Measurements from ENCODE around the gene PCDHGB7. TPM values are rescaled to one million over a fixed set of nuclear protein-coding genes. Genes with fewer than 3 reads are reported as not detected.
"Not testable (repeated sequence)": the region's sequence is repeated elsewhere in the genome, so short reads cannot be mapped to it uniquely, and the experiment has no call there.

Gene PCDHGB7
- total RNA-seq (2021; fragmentation: NEBNext Ultra II Directional; extraction: Animal tissue kit (Norgen Biotek cat#: 25700)): 10 to 100 TPM in 2 of 6 experiments, 1 to 10 TPM in 4; 5.8 to 21.7 (median 6.8) TPM
- long read RNA-seq: 0 reads

DNA sequence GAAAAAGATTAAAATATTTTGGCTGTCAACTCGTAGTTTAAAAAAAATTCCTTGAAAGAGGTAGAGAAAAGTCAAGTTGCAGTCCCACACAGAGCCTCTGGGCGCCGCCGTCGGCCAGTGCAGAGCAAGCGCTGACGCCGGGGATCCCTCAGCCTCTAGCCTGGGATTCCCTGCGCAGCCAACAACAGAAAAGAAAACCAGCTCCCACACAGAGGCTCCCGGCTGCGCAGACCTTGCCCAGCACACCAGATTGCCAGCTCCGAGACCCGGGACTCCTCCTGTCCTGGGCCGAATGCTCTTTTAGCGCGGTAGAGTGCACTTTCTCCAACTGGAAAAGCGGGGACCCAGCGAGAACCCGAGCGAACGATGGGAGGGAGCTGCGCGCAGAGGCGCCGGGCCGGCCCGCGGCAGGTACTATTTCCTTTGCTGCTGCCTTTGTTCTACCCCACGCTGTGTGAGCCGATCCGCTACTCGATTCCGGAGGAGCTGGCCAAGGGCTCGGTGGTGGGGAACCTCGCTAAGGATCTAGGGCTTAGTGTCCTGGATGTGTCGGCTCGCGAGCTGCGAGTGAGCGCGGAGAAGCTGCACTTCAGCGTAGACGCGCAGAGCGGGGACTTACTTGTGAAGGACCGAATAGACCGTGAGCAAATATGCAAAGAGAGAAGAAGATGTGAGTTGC is at the start of gene PCDHGB7:
TSS of gene PCDHGB7 (plus strand) at position 184 of the 679 bp plus-strand sequence. CDS start at position 367, 183 bp downstream.
- H3K4me1 Mint-ChIP-seq (ENCODE audit: low read depth): peaks cover 25% of the 10 kb centered on the region
- peak within 1 kb of the TSS; percentile 90 for H3K4me3 Mint-ChIP-seq
- H3K9me3 Mint-ChIP-seq: peaks cover 50% of the 10 kb centered on the region
- H3K27me3 Mint-ChIP-seq (ENCODE audit: insufficient read depth): not testable (repeated sequence)
- TF ChIP-seq, protein P1, sequence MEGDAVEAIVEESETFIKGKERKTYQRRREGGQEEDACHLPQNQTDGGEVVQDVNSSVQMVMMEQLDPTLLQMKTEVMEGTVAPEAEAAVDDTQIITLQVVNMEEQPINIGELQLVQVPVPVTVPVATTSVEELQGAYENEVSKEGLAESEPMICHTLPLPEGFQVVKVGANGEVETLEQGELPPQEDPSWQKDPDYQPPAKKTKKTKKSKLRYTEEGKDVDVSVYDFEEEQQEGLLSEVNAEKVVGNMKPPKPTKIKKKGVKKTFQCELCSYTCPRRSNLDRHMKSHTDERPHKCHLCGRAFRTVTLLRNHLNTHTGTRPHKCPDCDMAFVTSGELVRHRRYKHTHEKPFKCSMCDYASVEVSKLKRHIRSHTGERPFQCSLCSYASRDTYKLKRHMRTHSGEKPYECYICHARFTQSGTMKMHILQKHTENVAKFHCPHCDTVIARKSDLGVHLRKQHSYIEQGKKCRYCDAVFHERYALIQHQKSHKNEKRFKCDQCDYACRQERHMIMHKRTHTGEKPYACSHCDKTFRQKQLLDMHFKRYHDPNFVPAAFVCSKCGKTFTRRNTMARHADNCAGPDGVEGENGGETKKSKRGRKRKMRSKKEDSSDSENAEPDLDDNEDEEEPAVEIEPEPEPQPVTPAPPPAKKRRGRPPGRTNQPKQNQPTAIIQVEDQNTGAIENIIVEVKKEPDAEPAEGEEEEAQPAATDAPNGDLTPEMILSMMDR (IDR thresholded peaks at IDR 0.05): peak; percentile 86
- peak within 1 kb of the TSS; percentile 79; the same call in 1 of the 2 replicates for H3K27ac Mint-ChIP-seq
- peaks cover 61% of the 10 kb centered on the region for H3K36me3 Mint-ChIP-seq (ENCODE audit: low read depth)
- DNase-seq: peak; percentile 83

DNA sequence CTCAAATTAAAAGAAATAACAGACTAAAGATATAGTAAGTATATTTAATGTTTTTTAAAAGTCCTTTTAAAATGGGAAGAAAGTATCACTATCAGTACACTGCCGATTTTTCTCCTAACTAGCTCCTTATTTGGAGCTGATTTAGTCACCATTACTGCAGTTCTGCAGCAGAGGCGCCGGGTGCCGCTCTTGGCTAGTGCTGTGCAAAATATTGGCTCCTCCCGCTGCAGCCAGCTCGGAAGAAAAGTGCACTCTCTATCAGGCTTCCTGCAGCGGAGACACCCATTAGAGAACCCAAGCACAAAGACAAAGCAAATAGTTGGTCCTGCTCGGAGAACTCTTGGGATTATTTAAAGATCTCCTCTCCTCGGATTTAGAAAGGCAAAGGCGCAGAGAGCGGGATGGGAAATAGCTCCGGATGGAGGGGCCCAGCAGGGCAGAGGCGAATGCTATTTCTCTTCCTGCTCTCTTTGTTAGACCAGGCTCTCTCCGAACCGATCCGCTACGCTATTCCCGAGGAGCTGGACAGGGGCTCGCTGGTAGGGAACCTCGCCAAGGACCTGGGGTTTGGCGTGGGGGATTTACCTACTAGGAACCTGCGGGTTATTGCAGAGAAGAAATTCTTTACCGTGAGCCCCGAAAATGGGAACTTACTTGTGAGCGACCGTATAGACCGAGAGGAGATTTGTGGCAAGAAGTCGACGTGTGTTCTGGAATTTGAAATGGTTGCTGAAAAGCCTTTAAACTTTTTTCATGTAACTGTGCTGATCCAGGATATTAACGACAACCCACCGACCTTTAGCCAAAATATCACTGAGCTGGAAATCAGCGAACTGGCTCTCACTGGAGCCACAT is 47.3 kb upstream of the PCDHGB7 start, which contains the start of gene PCDHGB3:
TSS of gene PCDHGB3 (plus strand) at position 249 of the 855 bp plus-strand sequence. CDS start at position 402, 153 bp downstream.
- H3K27ac Mint-ChIP-seq: peak within 1 kb of the TSS; percentile 73
- H3K4me3 Mint-ChIP-seq: peak within 1 kb of the TSS; percentile 88
- TF ChIP-seq, protein P1 (IDR thresholded peaks at IDR 0.05): peak; percentile 70

DNA sequence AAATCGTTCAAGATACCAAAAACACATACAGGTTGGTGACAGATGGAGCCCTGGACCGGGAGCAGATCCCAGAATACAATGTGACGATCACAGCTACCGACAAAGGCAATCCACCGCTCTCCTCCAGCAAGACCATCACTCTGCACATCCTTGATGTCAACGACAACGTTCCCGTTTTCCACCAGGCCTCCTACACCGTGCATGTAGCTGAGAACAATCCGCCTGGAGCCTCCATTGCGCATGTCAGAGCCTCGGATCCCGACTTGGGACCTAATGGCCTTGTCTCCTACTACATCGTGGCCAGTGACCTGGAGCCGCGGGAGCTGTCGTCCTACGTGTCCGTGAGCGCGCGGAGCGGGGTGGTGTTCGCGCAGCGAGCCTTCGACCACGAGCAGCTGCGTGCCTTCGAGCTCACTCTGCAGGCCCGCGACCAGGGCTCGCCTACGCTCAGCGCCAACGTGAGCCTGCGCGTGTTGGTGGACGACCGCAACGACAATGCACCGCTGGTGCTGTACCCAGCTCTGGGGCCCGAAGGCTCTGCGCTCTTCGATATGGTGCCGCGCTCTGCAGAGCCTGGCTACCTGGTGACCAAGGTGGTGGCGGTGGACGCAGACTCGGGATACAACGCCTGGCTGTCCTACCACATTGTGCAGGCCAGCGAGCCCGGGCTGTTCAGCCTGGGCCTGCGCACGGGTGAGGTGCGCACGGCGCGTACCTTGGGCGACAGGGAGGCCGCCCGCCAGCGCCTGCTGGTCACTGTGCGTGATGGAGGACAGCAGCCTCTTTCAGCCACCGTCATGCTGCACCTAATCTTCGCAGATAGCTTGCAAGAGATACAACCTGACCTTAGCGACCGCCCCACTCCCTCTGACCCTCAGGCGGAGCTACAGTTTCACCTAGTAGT is 45.7 kb upstream of the PCDHGB7 start:
- no peak for DNase-seq
- H3K4me1 Mint-ChIP-seq (ENCODE audit: low read depth): peaks cover 20% of the 10 kb centered on the region
- no peak overlapping the region for H3K4me3 Mint-ChIP-seq
- no peak overlapping the region for H3K27ac Mint-ChIP-seq
- peaks cover 59% of the 10 kb centered on the region for H3K9me3 Mint-ChIP-seq
- TF ChIP-seq, protein P1 (IDR thresholded peaks at IDR 0.05): no peak
- peaks cover 52% of the 10 kb centered on the region for H3K36me3 Mint-ChIP-seq (ENCODE audit: low read depth)
- peaks cover 2% of the 10 kb centered on the region for H3K27me3 Mint-ChIP-seq (ENCODE audit: insufficient read depth)

More for the DNA sequence above, 47.3 kb upstream of the PCDHGB7 start, which contains the start of gene PCDHGB3:
- Mint-ChIP-seq H3K36me3 (ENCODE audit: low read depth) (peaks cover 53% of the 10 kb centered on the region), H3K27me3 (ENCODE audit: insufficient read depth) (peaks cover 3% of the 10 kb centered on the region), H3K9me3 (peaks cover 61% of the 10 kb centered on the region), H3K4me1 (ENCODE audit: low read depth) (peaks cover 20% of the 10 kb centered on the region)
- DNase-seq: peak; percentile 73

DNA sequence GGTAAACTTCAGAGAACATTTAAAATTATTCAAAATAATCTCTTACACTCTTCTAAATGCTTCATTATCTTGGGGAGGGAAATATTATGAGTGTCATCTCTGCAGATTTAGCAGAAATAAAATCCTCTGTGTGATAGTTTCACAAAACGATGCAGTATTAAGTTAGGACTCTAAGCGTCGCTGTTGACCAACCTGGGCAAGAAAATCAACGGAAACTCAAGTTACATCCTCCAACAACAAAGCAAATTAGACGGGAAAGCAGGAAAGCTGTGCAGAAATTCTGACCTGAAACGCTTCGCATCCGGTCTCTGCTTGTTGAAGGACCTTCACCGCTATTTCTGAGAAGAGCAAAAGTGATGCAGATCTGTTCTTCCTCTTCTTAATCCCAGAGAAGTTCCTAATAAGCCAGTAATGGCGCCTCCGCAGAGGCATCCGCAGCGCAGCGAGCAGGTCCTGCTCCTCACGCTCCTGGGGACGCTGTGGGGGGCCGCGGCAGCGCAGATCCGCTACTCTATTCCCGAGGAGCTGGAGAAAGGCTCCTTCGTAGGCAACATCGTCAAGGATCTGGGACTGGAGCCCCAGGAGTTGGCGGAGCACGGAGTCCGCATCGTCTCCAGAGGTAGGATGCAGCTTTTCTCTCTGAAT is 43.7 kb upstream of the PCDHGB7 start, which contains the start of gene PCDHGA6:
TSS of gene PCDHGA6 (plus strand) at position 219 of the 645 bp plus-strand sequence. CDS start at position 412, 193 bp downstream.
- peaks cover 20% of the 10 kb centered on the region for H3K4me1 Mint-ChIP-seq (ENCODE audit: low read depth)
- TF ChIP-seq, protein P1 (IDR thresholded peaks at IDR 0.05): peak; percentile 50

More for the DNA sequence above, 43.7 kb upstream of the PCDHGB7 start, which contains the start of gene PCDHGA6:
- DNase-seq: no peak
- no peak within 1 kb of the TSS for H3K27ac Mint-ChIP-seq
- peaks cover 63% of the 10 kb centered on the region for H3K9me3 Mint-ChIP-seq
- no peak within 1 kb of the TSS; the same call in 1 of the 2 replicates for H3K4me3 Mint-ChIP-seq
- H3K36me3 Mint-ChIP-seq (ENCODE audit: low read depth): peaks cover 57% of the 10 kb centered on the region
- H3K27me3 Mint-ChIP-seq (ENCODE audit: insufficient read depth): peaks cover 2% of the 10 kb centered on the region
